Transverse colon (tissue), 4 donors: ENCODE results near the gene RNPS1.

Source experiments
- POLR2A ChIP-seq: fragments of 450-650 bp; IDR thresholded peaks from one replicate; pipeline ENCODE4 v1.6.1; 2016; ENCODE audit warnings: antibody characterized with exemption, mild to moderate bottlenecking, moderate library complexity
- POLR2AphosphoS5 ChIP-seq, 3 donors: sonication (generic); formaldehyde crosslinking; IDR thresholded peaks; one replicate each; pipeline ENCODE4 v1.6.1; 2016; ENCODE audit warnings: antibody characterized with exemption in 3 of 3
- TF ChIP-seq, protein P1 (sequence below), 5 experiments: fragments of 200-600 bp in 3 of 5; fragments of 450-650 bp in 2 of 5; sonication (generic) in 3 of 5; IDR thresholded peaks; 1 replicate in 2 of 5; 2 replicates in 3 of 5; pipeline ENCODE4 v1.5.1; 2016 to 2017; ENCODE audit warnings: antibody characterized with exemption in 5 of 5, inconsistent platforms in 3 of 5, mild to moderate bottlenecking in 2 of 5, moderate library complexity in 1 of 5

DNA sequence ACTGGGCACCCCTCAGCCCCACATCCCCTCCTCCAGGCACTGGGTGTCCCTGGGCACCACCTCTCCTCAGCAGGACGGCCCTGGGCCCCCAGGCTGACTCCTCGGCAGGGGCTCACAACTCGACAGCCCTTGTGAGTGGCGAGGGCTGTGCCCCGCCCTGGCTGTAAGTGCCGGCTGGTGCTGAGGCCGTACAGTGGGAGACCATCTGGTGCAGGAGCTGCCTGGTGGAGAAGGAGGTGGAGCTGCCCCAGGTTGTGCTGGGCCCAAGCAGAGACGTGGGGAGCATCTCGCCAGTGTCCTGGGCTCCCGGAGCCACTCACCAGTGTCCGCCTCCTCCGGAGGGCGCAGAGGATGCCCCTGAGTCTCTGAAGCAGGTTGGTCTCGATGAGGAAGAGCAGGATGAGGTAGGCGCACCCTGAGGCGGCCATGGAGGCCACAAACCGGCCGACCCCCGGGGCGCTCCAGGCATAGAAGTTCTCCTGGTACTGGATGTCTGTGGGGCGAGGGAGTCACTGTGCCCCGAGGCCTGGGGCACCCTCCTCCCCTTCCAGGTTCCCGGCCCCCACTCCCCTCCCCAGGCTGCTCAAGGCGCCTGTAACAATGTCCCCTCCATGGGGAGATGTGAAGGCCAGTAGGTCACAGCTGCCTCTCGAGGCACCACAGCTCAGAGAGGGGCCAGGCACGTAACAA is 15.1 kb upstream of the RNPS1 start:
- no peak for TF ChIP-seq POLR2AphosphoS5 (IDR thresholded peaks at IDR 0.05)
- no peak for TF ChIP-seq POLR2A
- TF ChIP-seq, protein P1, sequence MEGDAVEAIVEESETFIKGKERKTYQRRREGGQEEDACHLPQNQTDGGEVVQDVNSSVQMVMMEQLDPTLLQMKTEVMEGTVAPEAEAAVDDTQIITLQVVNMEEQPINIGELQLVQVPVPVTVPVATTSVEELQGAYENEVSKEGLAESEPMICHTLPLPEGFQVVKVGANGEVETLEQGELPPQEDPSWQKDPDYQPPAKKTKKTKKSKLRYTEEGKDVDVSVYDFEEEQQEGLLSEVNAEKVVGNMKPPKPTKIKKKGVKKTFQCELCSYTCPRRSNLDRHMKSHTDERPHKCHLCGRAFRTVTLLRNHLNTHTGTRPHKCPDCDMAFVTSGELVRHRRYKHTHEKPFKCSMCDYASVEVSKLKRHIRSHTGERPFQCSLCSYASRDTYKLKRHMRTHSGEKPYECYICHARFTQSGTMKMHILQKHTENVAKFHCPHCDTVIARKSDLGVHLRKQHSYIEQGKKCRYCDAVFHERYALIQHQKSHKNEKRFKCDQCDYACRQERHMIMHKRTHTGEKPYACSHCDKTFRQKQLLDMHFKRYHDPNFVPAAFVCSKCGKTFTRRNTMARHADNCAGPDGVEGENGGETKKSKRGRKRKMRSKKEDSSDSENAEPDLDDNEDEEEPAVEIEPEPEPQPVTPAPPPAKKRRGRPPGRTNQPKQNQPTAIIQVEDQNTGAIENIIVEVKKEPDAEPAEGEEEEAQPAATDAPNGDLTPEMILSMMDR (IDR thresholded peaks at IDR 0.05) = no peak
